ENCODE results near the gene PRPF39.

Gene PRPF39

DNA sequence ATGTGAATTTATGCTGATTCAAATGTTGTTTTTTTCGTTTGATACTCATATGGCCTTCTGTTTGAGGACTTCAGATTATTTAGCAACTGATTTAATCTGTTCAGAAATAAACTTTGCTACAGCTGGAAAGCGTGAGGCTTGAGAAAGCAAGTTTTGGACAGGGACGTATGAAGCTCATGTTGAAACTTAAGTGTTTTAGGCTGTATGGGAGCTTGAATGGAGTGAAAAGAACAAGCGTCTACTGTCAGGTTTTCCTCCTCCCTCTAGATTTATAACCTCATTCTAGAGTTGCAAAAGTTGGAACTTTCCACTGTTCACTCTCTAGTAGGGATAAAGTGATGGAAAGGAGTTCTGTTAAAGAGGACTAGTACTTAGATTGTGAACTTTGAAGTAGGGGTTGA, 1.0 kb downstream of the PRPF39 start:
- Histone ChIP-seq H3K36me3 (ENCODE audit: control insufficient read depth, insufficient read depth, low read length) (no peaks in the 10 kb centered on the region), H3K27me3 (ENCODE audit: control insufficient read depth, insufficient read depth, low read length) (no peaks in the 10 kb centered on the region), H3K4me3 (ENCODE audit: low read length) (peak overlapping the region; percentile 87), H3K9me3 (ENCODE audit: control insufficient read depth, low read length) (no peaks in the 10 kb centered on the region), H3K4me1 (ENCODE audit: control insufficient read depth, insufficient read depth, low read length) (peaks cover 10% of the 10 kb centered on the region), H3K9ac (ENCODE audit: low read length) (peak overlapping the region; percentile 93)

DNA sequence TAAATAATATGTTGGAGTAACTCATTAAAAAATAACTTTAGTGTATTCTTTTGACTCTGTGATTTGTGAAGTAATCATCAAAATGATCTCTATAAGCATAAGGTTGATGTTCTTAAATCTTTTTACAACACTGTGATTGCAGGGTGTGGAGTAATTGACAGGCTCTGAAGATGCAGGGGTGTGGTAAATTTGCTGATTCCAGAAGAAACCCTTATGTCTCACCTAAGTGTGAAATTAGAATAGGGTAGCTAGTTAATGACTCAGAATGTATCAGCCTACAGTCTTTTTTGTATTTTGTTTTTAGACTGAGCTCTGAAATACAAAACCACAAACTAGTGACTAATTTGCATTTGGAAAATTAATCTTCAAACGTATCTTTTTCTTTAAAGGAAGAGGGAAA, 5.9 kb downstream of the PRPF39 start:
- no peak overlapping the region for H3K4me3 ChIP-seq (ENCODE audit: low read length)
- H3K27me3 ChIP-seq (ENCODE audit: control insufficient read depth, insufficient read depth, low read length): no peaks in the 10 kb centered on the region
- H3K9me3 ChIP-seq (ENCODE audit: control insufficient read depth, low read length): no peaks in the 10 kb centered on the region
- peaks cover 10% of the 10 kb centered on the region for H3K4me1 ChIP-seq (ENCODE audit: control insufficient read depth, insufficient read depth, low read length)
- H3K9ac ChIP-seq (ENCODE audit: low read length): no peak overlapping the region
- no peaks in the 10 kb centered on the region for H3K36me3 ChIP-seq (ENCODE audit: control insufficient read depth, insufficient read depth, low read length)

DNA sequence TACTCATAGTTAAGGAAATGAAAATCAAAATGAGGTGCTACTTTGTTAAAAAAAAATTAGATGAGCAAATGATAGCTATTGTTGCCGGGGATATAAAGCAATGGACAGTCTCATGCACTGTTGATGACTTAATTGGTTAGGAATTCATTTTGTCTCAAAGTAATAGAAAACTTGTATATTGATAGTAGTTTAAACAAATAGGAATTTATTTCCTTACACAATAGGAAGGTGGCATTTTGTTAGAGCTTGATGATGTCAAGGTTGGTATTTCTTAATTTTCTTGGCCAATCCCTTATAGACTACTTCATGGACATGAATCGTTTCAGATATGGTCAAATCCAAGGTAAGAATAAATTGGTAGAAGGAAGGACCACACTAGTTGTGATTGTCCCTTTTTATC, 7.8 kb downstream of the PRPF39 start:
- Histone ChIP-seq H3K36me3 (ENCODE audit: control insufficient read depth, insufficient read depth, low read length) (peaks cover 5% of the 10 kb centered on the region), H3K9me3 (ENCODE audit: control insufficient read depth, low read length) (no peaks in the 10 kb centered on the region), H3K4me1 (ENCODE audit: control insufficient read depth, insufficient read depth, low read length) (peaks cover 7% of the 10 kb centered on the region), H3K27me3 (ENCODE audit: control insufficient read depth, insufficient read depth, low read length) (no peaks in the 10 kb centered on the region), H3K9ac (ENCODE audit: low read length) (no peak overlapping the region), H3K4me3 (ENCODE audit: low read length) (no peak overlapping the region)

DNA sequence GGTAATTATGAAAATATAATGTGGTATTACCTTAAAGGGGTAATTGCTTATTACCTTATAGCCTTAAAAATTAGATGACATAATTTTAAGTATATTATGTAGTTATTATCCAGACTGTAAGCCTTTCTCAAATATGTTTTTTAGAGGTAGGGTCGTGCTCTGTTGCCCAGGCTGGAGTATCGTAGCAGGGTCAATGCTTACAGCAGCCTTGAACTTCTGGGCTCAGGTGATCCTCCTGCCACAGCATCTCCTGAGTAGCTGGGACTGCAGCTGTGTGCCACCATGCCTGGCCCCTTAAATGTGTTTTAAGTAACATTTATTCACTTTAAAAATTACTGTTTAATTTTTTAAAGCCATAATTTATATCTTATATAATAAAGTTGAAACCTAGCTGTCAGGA, 10.4 kb downstream of the PRPF39 start:
- H3K4me1 ChIP-seq (ENCODE audit: control insufficient read depth, insufficient read depth, low read length): no peaks in the 10 kb centered on the region
- H3K4me3 ChIP-seq (ENCODE audit: low read length): no peak overlapping the region
- H3K9ac ChIP-seq (ENCODE audit: low read length): no peak overlapping the region
- no peaks in the 10 kb centered on the region for H3K9me3 ChIP-seq (ENCODE audit: control insufficient read depth, low read length)
- H3K36me3 ChIP-seq (ENCODE audit: control insufficient read depth, insufficient read depth, low read length): peaks cover 5% of the 10 kb centered on the region
- H3K27me3 ChIP-seq (ENCODE audit: control insufficient read depth, insufficient read depth, low read length): no peaks in the 10 kb centered on the region

DNA sequence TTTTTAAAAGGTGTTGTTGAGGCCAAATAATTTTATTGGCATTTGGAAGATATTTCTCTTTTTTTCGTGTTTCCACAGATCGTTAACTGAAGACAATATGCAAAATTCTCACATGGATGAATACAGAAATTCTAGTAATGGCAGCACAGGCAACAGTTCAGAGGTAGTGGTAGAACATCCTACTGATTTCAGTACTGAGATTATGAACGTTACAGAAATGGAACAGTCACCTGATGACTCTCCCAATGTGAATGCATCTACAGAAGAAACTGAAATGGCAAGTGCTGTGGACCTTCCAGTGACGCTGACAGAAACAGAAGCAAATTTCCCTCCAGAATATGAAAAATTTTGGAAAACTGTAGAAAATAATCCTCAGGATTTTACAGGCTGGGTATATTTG, 11.2 kb downstream of the PRPF39 start:
- no peaks in the 10 kb centered on the region for H3K27me3 ChIP-seq (ENCODE audit: control insufficient read depth, insufficient read depth, low read length)

DNA sequence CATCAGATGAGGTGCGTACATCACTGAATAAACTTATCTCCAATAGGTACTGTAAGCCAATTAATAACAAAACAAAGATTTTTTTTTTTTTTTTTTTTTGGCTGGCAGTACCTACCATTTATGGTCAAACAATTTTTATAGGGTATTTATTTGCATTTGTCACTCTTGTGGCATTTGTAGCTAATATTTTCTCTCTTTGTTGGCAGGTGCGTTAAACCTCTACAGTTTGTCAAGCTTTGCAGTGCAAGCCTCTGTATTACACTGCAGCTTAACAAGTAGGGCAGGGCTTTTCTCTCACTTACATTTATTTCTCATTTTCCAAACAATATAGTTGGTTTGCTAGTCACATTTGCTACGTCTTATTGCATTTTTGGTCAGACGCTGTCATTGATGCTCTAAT, 12.3 kb downstream of the PRPF39 start:
- Histone ChIP-seq H3K4me3 (ENCODE audit: low read length) (no peak overlapping the region), H3K36me3 (ENCODE audit: control insufficient read depth, insufficient read depth, low read length) (peaks cover 5% of the 10 kb centered on the region), H3K9ac (ENCODE audit: low read length) (no peak overlapping the region), H3K27me3 (ENCODE audit: control insufficient read depth, insufficient read depth, low read length) (no peaks in the 10 kb centered on the region), H3K4me1 (ENCODE audit: control insufficient read depth, insufficient read depth, low read length) (no peaks in the 10 kb centered on the region), H3K9me3 (ENCODE audit: control insufficient read depth, low read length) (no peaks in the 10 kb centered on the region)

More for the DNA sequence above, 11.2 kb downstream of the PRPF39 start:
- Histone ChIP-seq H3K9ac (ENCODE audit: low read length) (no peak overlapping the region), H3K9me3 (ENCODE audit: control insufficient read depth, low read length) (no peaks in the 10 kb centered on the region), H3K4me3 (ENCODE audit: low read length) (no peak overlapping the region), H3K36me3 (ENCODE audit: control insufficient read depth, insufficient read depth, low read length) (peaks cover 5% of the 10 kb centered on the region), H3K4me1 (ENCODE audit: control insufficient read depth, insufficient read depth, low read length) (no peaks in the 10 kb centered on the region)

DNA sequence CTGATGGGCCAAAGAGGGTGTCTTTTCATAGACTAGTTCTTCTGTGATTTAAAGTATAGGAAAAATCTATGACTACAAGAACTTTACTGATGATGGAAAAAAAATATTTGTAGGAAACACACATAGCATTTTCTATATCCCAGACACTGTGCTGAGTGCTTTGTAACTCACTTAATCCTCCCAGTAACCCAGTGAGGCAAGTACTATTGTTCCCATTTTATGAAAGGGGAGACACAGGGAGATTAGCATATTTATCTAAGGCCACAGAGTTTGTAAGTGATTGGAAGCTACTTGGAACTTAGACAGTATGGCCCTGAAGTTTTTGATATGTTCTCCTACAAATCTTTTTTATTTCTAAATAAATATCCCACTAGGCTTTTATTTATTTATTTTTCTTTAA, 19.9 kb downstream of the PRPF39 start:
- H3K27me3 ChIP-seq (ENCODE audit: control insufficient read depth, insufficient read depth, low read length): no peaks in the 10 kb centered on the region
- no peak overlapping the region for H3K9ac ChIP-seq (ENCODE audit: low read length)
- no peak overlapping the region for H3K4me3 ChIP-seq (ENCODE audit: low read length)
- peaks cover 5% of the 10 kb centered on the region for H3K36me3 ChIP-seq (ENCODE audit: control insufficient read depth, insufficient read depth, low read length)
- H3K9me3 ChIP-seq (ENCODE audit: control insufficient read depth, low read length): no peaks in the 10 kb centered on the region
- H3K4me1 ChIP-seq (ENCODE audit: control insufficient read depth, insufficient read depth, low read length): no peaks in the 10 kb centered on the region

DNA sequence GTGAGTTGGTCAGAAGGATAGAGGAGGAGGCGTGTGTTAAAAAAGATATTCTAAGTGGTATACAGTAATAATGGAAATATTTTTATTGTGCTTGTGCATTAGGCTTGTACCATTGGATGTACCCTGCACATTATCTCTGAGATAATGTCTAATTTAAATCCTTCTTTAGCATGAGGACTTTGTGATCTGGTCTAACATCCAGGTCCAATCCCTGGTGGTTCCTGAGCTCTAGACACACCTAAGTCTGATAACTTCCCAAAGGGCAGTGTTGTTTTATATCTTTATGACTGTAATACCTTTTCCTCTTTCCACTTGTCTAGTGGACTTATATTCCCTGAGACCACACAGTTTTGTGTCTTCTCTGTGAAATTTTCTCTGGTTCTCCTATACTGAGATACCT, 20.6 kb downstream of the PRPF39 start:
- Histone ChIP-seq H3K4me1 (ENCODE audit: control insufficient read depth, insufficient read depth, low read length) (no peaks in the 10 kb centered on the region), H3K9ac (ENCODE audit: low read length) (no peak overlapping the region), H3K4me3 (ENCODE audit: low read length) (no peak overlapping the region), H3K36me3 (ENCODE audit: control insufficient read depth, insufficient read depth, low read length) (peaks cover 5% of the 10 kb centered on the region), H3K9me3 (ENCODE audit: control insufficient read depth, low read length) (no peaks in the 10 kb centered on the region), H3K27me3 (ENCODE audit: control insufficient read depth, insufficient read depth, low read length) (no peaks in the 10 kb centered on the region)

DNA sequence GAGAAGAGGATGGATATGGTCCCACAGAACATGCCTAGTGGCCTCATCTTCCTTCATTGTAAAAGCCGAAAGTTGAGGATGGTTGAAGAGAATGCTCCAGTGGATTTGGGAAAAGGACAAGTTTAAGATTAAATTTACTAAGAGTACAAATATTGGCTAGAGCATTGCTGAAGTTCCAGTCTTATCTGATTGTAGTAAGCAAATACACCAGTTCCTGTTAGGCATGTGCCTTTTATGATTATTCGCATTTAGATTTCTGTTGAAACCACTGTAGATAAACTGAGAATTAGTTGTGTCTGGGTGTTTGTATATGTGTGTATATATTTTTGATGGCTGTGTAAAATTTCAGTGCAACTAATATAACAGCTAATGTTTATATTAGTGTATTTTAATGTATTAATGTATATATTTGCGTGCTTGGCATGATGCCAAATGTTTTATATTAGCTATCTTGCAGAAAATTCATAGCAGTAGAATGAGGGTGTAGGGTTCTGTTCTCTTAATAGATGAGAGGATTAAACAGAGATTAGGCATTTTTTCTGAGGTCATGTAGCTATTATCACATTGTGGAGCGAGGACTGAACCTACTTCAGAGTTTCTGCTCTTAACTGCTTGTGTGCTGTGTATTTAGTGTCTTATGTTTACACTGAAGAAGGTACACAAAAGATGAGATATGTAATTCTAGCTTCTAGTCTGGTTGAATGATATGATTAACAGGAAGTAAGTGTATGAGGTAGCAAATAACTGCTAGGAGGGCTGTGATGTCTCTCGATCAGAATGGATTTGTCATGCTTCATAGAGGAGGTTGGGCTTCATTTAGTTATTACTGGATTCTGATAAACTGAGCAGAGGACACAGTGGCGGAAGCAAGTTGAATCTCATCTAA, 29.2 kb downstream of the PRPF39 start:
- H3K9me3 ChIP-seq (ENCODE audit: control insufficient read depth, low read length): no peaks in the 10 kb centered on the region
- H3K4me3 ChIP-seq (ENCODE audit: low read length): no peak overlapping the region
- no peak overlapping the region for H3K9ac ChIP-seq (ENCODE audit: low read length)
- no peaks in the 10 kb centered on the region for H3K27me3 ChIP-seq (ENCODE audit: control insufficient read depth, insufficient read depth, low read length)
- H3K36me3 ChIP-seq (ENCODE audit: control insufficient read depth, insufficient read depth, low read length): peaks cover 8% of the 10 kb centered on the region
- peaks cover 11% of the 10 kb centered on the region for H3K4me1 ChIP-seq (ENCODE audit: control insufficient read depth, insufficient read depth, low read length)

DNA sequence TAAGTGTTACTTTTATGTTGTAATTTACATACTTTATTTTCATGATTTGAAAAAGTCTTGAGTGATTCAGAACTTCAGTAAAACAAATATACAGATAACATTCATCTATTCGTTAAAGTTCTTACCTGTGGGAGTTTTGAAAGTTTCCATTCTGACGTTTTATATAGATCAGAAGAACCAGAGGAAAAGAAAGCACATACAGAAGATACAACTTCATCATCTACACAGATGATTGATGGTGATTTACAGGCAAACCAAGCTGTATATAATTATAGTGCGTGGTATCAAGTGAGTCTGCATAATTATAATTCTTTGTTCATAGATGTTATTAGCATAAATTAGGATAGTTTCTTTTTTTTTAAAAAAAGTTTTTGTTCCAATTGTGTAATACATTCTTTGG, 30.4 kb downstream of the PRPF39 start:
- peaks cover 11% of the 10 kb centered on the region for H3K4me1 ChIP-seq (ENCODE audit: control insufficient read depth, insufficient read depth, low read length)
- H3K36me3 ChIP-seq (ENCODE audit: control insufficient read depth, insufficient read depth, low read length): peaks cover 8% of the 10 kb centered on the region
- H3K4me3 ChIP-seq (ENCODE audit: low read length): no peak overlapping the region
- H3K9ac ChIP-seq (ENCODE audit: low read length): no peak overlapping the region
- H3K27me3 ChIP-seq (ENCODE audit: control insufficient read depth, insufficient read depth, low read length): no peaks in the 10 kb centered on the region
- no peaks in the 10 kb centered on the region for H3K9me3 ChIP-seq (ENCODE audit: control insufficient read depth, low read length)

DNA sequence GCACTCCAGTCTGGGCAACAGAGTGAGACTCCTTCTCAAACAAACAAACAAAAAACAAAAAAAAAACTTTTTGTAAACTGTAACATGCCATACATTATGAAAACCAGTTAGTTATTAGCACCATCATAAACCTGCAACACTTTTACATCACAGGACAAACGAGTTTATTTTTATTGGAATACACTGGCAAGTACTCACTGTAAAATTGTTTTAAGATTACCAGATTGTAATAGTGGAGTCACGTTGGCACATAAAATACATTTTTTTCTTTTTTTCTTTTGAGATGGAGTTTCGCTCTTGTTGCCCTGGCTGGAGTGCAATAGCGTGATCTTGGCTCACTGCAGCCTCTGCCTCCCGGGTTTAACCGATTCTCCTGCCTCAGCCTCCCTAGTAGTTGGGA, 34.7 kb downstream of the PRPF39 start:
- Histone ChIP-seq H3K4me1 (ENCODE audit: control insufficient read depth, insufficient read depth, low read length) (peaks cover 1% of the 10 kb centered on the region), H3K36me3 (ENCODE audit: control insufficient read depth, insufficient read depth, low read length) (no peaks in the 10 kb centered on the region), H3K4me3 (ENCODE audit: low read length) (no peak overlapping the region), H3K27me3 (ENCODE audit: control insufficient read depth, insufficient read depth, low read length) (no peaks in the 10 kb centered on the region), H3K9me3 (ENCODE audit: control insufficient read depth, low read length) (no peaks in the 10 kb centered on the region), H3K9ac (ENCODE audit: low read length) (no peak overlapping the region)

DNA sequence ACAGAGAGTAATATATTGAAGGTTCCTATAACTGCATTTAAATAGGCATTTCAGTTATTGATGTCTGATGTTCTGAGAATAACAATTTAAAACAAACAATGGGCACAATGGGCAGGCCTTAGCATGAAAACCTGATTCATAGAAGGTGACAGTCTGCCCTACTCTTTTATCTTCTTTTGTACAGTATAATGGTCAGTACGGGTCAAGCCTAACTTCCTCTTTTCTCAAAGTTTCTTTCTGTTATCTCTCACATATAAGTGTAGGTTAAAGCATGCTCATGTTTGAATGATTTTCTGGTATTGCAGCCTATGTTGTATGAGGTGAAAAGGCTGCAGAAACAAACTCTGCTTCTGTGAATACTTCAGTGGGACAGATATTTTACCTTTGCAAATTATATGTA, 36.2 kb downstream of the PRPF39 start:
- H3K4me1 ChIP-seq (ENCODE audit: control insufficient read depth, insufficient read depth, low read length): no peaks in the 10 kb centered on the region
- no peaks in the 10 kb centered on the region for H3K27me3 ChIP-seq (ENCODE audit: control insufficient read depth, insufficient read depth, low read length)
- no peak overlapping the region for H3K9ac ChIP-seq (ENCODE audit: low read length)
- no peaks in the 10 kb centered on the region for H3K36me3 ChIP-seq (ENCODE audit: control insufficient read depth, insufficient read depth, low read length)
- H3K4me3 ChIP-seq (ENCODE audit: low read length): no peak overlapping the region
- H3K9me3 ChIP-seq (ENCODE audit: control insufficient read depth, low read length): no peaks in the 10 kb centered on the region

Measured in mucosa of stomach (tissue), 1 donor.